Astrocyte (in vitro differentiated cells and primary cell): ENCODE results near the gene PSIP1. TPM values are rescaled to one million over a fixed set of nuclear protein-coding genes. Genes with fewer than 3 reads are reported as not detected.
A peak's percentile ranks its signal among the peaks of the same experiment; 100 is the strongest.

ENCODE experiments used
- DNase-seq: peaks from one replicate; pipeline ENCODE4 v3.0.0-alpha.2; 2010; ENCODE audit warnings: low read depth
- FAIRE-seq: peaks from 2 replicates; lab custom pipeline; 2011; peaks lifted over from hg19 to GRCh38; lab: Jason Lieb, UNC
- H2AFZ ChIP-seq: 2 replicates; pipeline ENCODE4 v1.6.0; 2012; ENCODE audit warnings: low read depth, low read length, inconsistent platforms
- H3K27ac ChIP-seq: 2 replicates; pipeline ENCODE4 v1.5.1; 2011; ENCODE audit warnings: low read depth, low read length, inconsistent platforms
- H3K27me3 ChIP-seq: 2 replicates; pipeline ENCODE4 v1.6.0; 2011; ENCODE audit warnings: low read length, inconsistent platforms; ENCODE audit not compliant: insufficient read depth
- H3K36me3 ChIP-seq: 2 replicates; pipeline ENCODE4 v1.5.1; 2011; ENCODE audit warnings: low read length, inconsistent platforms; ENCODE audit not compliant: insufficient read depth
- H3K4me1 ChIP-seq: 2 replicates; pipeline ENCODE4 v1.5.1; 2011; ENCODE audit warnings: low read length, inconsistent platforms; ENCODE audit not compliant: insufficient read depth
- H3K4me2 ChIP-seq: 2 replicates; pipeline ENCODE4 v1.6.0; 2012; ENCODE audit warnings: low read length, inconsistent platforms
- H3K4me3 ChIP-seq: 2 replicates; pipeline ENCODE4 v1.5.1; 2011; ENCODE audit warnings: low read depth, mild to moderate bottlenecking, low read length, inconsistent platforms; ENCODE audit not compliant: insufficient read depth
- H3K79me2 ChIP-seq: 2 replicates; pipeline ENCODE4 v1.6.0; 2012; ENCODE audit warnings: mild to moderate bottlenecking, low read length, inconsistent platforms; ENCODE audit not compliant: insufficient read depth
- H3K9ac ChIP-seq: 2 replicates; pipeline ENCODE4 v1.6.0; 2012; ENCODE audit warnings: mild to moderate bottlenecking, low read length, inconsistent platforms
- H3K9me3 ChIP-seq: 2 replicates; pipeline ENCODE4 v1.5.1; 2012; ENCODE audit warnings: low read depth, mild to moderate bottlenecking, low read length, inconsistent platforms; ENCODE audit not compliant: insufficient read depth
- H4K20me1 ChIP-seq: 2 replicates; pipeline ENCODE4 v1.6.0; 2012; ENCODE audit warnings: low read length, inconsistent platforms; ENCODE audit not compliant: insufficient read depth
- H3K27ac Mint-ChIP-seq: one replicate; pipeline ENCODE4 v1.8.0; 2021; ENCODE audit warnings: mild to moderate bottlenecking, mixed read lengths; ENCODE audit not compliant: unreplicated experiment
- H3K27me3 Mint-ChIP-seq: one replicate; pipeline ENCODE4 v1.8.0; 2021; ENCODE audit warnings: low read depth, mixed read lengths; ENCODE audit not compliant: unreplicated experiment
- H3K36me3 Mint-ChIP-seq: one replicate; pipeline ENCODE4 v1.8.0; 2021; ENCODE audit warnings: low read depth, mixed read lengths; ENCODE audit not compliant: unreplicated experiment
- H3K4me1 Mint-ChIP-seq: one replicate; pipeline ENCODE4 v1.8.0; 2021; ENCODE audit warnings: low read depth, mixed read lengths; ENCODE audit not compliant: unreplicated experiment
- H3K4me3 Mint-ChIP-seq: one replicate; pipeline ENCODE4 v1.8.0; 2021; ENCODE audit warnings: mild to moderate bottlenecking, moderate library complexity, mixed read lengths; ENCODE audit not compliant: unreplicated experiment
- H3K9me3 Mint-ChIP-seq: one replicate; pipeline ENCODE4 v1.8.0; 2021; ENCODE audit warnings: mild to moderate bottlenecking, mixed read lengths; ENCODE audit not compliant: unreplicated experiment
- EZH2 ChIP-seq: IDR thresholded peaks from 2 replicates; pipeline ENCODE4 v1.6.1; 2012; ENCODE audit warnings: mild to moderate bottlenecking, low read length, inconsistent platforms; ENCODE audit not compliant: insufficient read depth
- total RNA-seq: library from RNA; stranded (reverse); gene quantifications from 2 replicates; pipeline ENCODE4 v1.2.1, GENCODE V29; 2021
- TF ChIP-seq, protein P1 (sequence below): IDR thresholded peaks from 2 replicates; pipeline ENCODE4 v1.5.1; 2011; ENCODE audit warnings: low read depth, mild to moderate bottlenecking, inconsistent platforms, low read length, moderate library complexity; ENCODE audit not compliant: insufficient read depth

PSIP1 gene
- total RNA-seq, 1 donor from 2014 or later, result 28.5 TPM

DNA sequence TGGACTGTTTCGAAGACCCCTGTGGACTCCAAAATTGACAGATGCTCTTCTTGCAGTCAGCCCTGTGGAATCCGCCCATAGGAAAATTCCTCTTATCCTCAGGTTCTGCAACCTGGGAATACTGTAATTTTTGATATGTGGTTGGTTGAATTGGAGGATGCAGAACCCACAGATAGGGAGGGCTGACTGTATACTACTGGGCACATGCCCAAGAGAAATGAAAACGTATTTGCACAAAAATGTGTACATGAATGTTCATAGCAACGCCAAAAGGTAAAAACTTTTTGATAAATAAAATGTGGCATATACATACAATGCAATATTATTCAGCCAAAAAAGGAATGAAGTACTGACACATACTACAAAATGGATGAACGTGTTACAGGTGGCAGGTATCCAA, 90.0 kb downstream of the PSIP1 start:
- Histone ChIP-seq H3K36me3 (peaks cover 10% of the 10 kb centered on the region), H3K9ac (no peak overlapping the region), H3K4me1 (peaks cover 10% of the 10 kb centered on the region), H3K79me2 (peaks cover 32% of the 10 kb centered on the region), H2AFZ (no peak overlapping the region), H3K9me3 (no peaks in the 10 kb centered on the region), H3K27ac (no peak overlapping the region), H3K4me3 (no peak overlapping the region), H4K20me1 (peaks cover 17% of the 10 kb centered on the region), H3K4me2 (no peak overlapping the region), H3K27me3 (no peaks in the 10 kb centered on the region)
- Mint-ChIP-seq H3K27me3 (peaks cover 4% of the 10 kb centered on the region), H3K4me3 (no peak overlapping the region), H3K36me3 (no peaks in the 10 kb centered on the region), H3K4me1 (peaks cover 7% of the 10 kb centered on the region), H3K9me3 (no peaks in the 10 kb centered on the region), H3K27ac (no peak overlapping the region)
- FAIRE-seq (no peak), DNase-seq (no peak)
- TF ChIP-seq, protein P1, sequence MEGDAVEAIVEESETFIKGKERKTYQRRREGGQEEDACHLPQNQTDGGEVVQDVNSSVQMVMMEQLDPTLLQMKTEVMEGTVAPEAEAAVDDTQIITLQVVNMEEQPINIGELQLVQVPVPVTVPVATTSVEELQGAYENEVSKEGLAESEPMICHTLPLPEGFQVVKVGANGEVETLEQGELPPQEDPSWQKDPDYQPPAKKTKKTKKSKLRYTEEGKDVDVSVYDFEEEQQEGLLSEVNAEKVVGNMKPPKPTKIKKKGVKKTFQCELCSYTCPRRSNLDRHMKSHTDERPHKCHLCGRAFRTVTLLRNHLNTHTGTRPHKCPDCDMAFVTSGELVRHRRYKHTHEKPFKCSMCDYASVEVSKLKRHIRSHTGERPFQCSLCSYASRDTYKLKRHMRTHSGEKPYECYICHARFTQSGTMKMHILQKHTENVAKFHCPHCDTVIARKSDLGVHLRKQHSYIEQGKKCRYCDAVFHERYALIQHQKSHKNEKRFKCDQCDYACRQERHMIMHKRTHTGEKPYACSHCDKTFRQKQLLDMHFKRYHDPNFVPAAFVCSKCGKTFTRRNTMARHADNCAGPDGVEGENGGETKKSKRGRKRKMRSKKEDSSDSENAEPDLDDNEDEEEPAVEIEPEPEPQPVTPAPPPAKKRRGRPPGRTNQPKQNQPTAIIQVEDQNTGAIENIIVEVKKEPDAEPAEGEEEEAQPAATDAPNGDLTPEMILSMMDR, result no peak
- no peak for TF ChIP-seq EZH2

DNA sequence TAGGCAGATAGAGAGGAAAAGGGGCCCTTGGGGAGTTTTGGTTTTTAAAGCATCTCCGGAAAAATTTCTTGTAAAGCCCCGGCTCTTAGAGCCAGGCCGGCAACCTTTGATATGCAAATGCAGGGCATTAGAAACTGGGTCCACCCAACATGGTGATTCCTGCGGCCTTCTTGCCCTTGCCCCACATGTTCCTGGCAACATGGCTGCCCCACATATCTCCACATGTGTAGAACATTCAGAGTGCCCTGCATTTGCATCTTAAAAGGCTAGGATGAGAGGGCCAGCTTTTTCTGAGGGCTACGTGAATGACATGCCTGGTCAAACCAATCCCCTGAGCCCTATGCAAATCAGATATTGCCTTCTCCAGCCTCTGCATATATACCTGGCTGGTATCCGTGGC, 93.1 kb downstream of the PSIP1 start:
- Histone ChIP-seq H3K79me2 (peaks cover under 1% of the 10 kb centered on the region), H3K27ac (no peak overlapping the region), H3K4me2 (no peak overlapping the region), H3K9ac (no peak overlapping the region), H4K20me1 (no peaks in the 10 kb centered on the region), H3K4me1 (peaks cover 5% of the 10 kb centered on the region), H3K4me3 (no peak overlapping the region), H3K27me3 (no peaks in the 10 kb centered on the region), H3K9me3 (no peaks in the 10 kb centered on the region), H3K36me3 (no peaks in the 10 kb centered on the region), H2AFZ (no peak overlapping the region)
- Mint-ChIP-seq H3K9me3 (no peaks in the 10 kb centered on the region), H3K27ac (no peak overlapping the region), H3K27me3 (peaks cover 4% of the 10 kb centered on the region), H3K36me3 (no peaks in the 10 kb centered on the region), H3K4me3 (no peak overlapping the region), H3K4me1 (peaks cover 5% of the 10 kb centered on the region)
- DNase-seq, result no peak
- no peak for FAIRE-seq
- TF ChIP-seq, protein P1, result no peak
- no peak for TF ChIP-seq EZH2

DNA sequence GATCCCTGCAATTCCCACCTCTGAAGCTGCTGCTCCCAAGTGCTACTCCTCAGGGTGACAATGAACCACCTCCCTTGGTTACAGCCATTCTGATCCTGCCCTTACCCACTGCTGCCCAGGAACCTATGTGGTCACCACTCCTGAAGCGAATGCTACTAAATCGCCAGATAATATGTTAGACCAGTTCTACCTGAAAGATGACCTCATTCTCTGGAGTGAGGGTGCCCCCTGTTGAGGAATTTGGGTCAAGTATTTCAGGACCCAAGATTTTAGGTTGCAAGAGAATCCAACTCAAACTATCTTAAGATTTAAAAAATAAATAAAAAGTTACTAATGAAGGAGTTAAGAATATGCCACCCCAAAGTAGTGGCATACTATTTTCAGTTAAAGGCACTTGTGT, 93.9 kb downstream of the PSIP1 start:
- Histone ChIP-seq H3K79me2 (no peaks in the 10 kb centered on the region), H3K4me1 (peaks cover under 1% of the 10 kb centered on the region), H3K9ac (no peak overlapping the region), H4K20me1 (no peaks in the 10 kb centered on the region), H3K27ac (no peak overlapping the region), H3K36me3 (no peaks in the 10 kb centered on the region), H2AFZ (no peak overlapping the region), H3K27me3 (no peaks in the 10 kb centered on the region), H3K4me2 (no peak overlapping the region), H3K4me3 (no peak overlapping the region), H3K9me3 (no peaks in the 10 kb centered on the region)
- Mint-ChIP-seq H3K4me3 (no peak overlapping the region), H3K36me3 (no peaks in the 10 kb centered on the region), H3K4me1 (peaks cover under 1% of the 10 kb centered on the region), H3K27ac (no peak overlapping the region), H3K9me3 (no peaks in the 10 kb centered on the region), H3K27me3 (peaks cover 4% of the 10 kb centered on the region)
- no peak for TF ChIP-seq EZH2
- TF ChIP-seq, protein P1, result peak; percentile 26
- no peak for FAIRE-seq
- no peak for DNase-seq
